Osteoblast (primary cell): ENCODE data around the gene TAC4. TPM values are rescaled to one million over a fixed set of nuclear protein-coding genes. Genes with fewer than 3 reads are reported as not detected.
A peak's percentile ranks its signal among the peaks of the same experiment; 100 is the strongest.

Experiments used
- DNase-seq: peaks from one replicate; pipeline ENCODE4 v3.0.0; 2011; ENCODE audit warnings: low spot score, mixed read lengths; ENCODE audit not compliant: insufficient read length; ENCODE audit errors: missing footprints
- H2AFZ ChIP-seq: 2 replicates; pipeline ENCODE4 v1.6.0; 2011; ENCODE audit warnings: mild to moderate bottlenecking, low read length
- H3K27ac ChIP-seq: 2 replicates; pipeline ENCODE4 v1.5.1; 2011; ENCODE audit warnings: mild to moderate bottlenecking, low read depth, low read length, moderate library complexity
- H3K27me3 ChIP-seq: 2 replicates; pipeline ENCODE4 v1.6.0; 2012; ENCODE audit warnings: mild to moderate bottlenecking, control low read depth, inconsistent platforms, low read length, moderate library complexity; ENCODE audit not compliant: insufficient read depth
- H3K36me3 ChIP-seq: 2 replicates; pipeline ENCODE4 v1.5.1; 2011; ENCODE audit warnings: mild to moderate bottlenecking, low read length, control low read depth, moderate library complexity; ENCODE audit not compliant: insufficient read depth
- H3K4me1 ChIP-seq: 2 replicates; pipeline ENCODE4 v1.5.1; 2011; ENCODE audit warnings: mild to moderate bottlenecking, low read length, control low read depth, moderate library complexity; ENCODE audit not compliant: insufficient read depth
- H3K4me2 ChIP-seq: 2 replicates; pipeline ENCODE4 v1.6.0; 2011; ENCODE audit warnings: mild to moderate bottlenecking, low read length; ENCODE audit not compliant: insufficient read depth
- H3K4me3 ChIP-seq: fragments of 200-600 bp; sonication (generic); 3 replicates; pipeline ENCODE4 v1.5.1; 2012; ENCODE audit warnings: mild to moderate bottlenecking, low read length, inconsistent platforms; ENCODE audit not compliant: insufficient read depth
- H3K79me2 ChIP-seq: 2 replicates; pipeline ENCODE4 v1.6.0; 2012; ENCODE audit warnings: mild to moderate bottlenecking, low read length, control low read depth, inconsistent platforms; ENCODE audit not compliant: insufficient read depth
- H3K9me3 ChIP-seq: 2 replicates; pipeline ENCODE4 v1.5.1; 2011; ENCODE audit warnings: low read depth, low read length, control low read depth
- H4K20me1 ChIP-seq: 2 replicates; pipeline ENCODE4 v1.6.0; 2012; ENCODE audit warnings: mild to moderate bottlenecking, low read length, control low read depth; ENCODE audit not compliant: insufficient read depth
- CTCF ChIP-seq: IDR thresholded peaks from 2 replicates; pipeline ENCODE4 v1.5.1; 2011; ENCODE audit warnings: mild to moderate bottlenecking, low read depth, low read length, moderate library complexity; ENCODE audit errors: extremely low read depth
- total RNA-seq: library from RNA; depleted of rRNA; stranded (reverse); fragments of >200 nt; gene quantifications from 2 replicates; pipeline ENCODE4 v1.2.3, GENCODE V29; 2012

Gene TAC4
- total RNA-seq, 1 donor = not detected

- H3K4me1 ChIP-seq = peaks cover 27% of the 10 kb centered on the region
- no peaks in the 10 kb centered on the region for H3K9me3 ChIP-seq
- H3K79me2 ChIP-seq = peaks cover 52% of the 10 kb centered on the region
- peaks cover 35% of the 10 kb centered on the region for H4K20me1 ChIP-seq
- H2AFZ ChIP-seq = no peak overlapping the region
- DNase-seq = no peak
- TF ChIP-seq CTCF = no peak
- H3K27me3 ChIP-seq = no peaks in the 10 kb centered on the region
- peak overlapping the region; percentile 27 for H3K27ac ChIP-seq
- peak overlapping the region; percentile 90 for H3K4me3 ChIP-seq
- peaks cover 25% of the 10 kb centered on the region for H3K36me3 ChIP-seq
- H3K4me2 ChIP-seq = peak overlapping the region; percentile 91
Observed at GRCh38 chr17:49789243-49789578, 58.7 kb downstream of the TAC4 start.

GRCh38 chr17:49788478-49789242 lies 59.2 kb downstream of the TAC4 start, which contains the start of gene KAT7:
KAT7 (plus strand) TSS chr17:49788681; CDS start chr17:49788835, 154 bp downstream.
- H3K4me1 ChIP-seq = peaks cover 30% of the 10 kb centered on the region
- H3K27ac ChIP-seq = peak within 1 kb of the TSS; percentile 96
- peak within 1 kb of the TSS; percentile 87 for H2AFZ ChIP-seq
- TF ChIP-seq CTCF = no peak
- H3K9me3 ChIP-seq = no peaks in the 10 kb centered on the region
- peak within 1 kb of the TSS; percentile 94 for H3K4me2 ChIP-seq
- peaks cover 46% of the 10 kb centered on the region for H3K79me2 ChIP-seq
- peak; percentile 98 for DNase-seq
- H4K20me1 ChIP-seq = peaks cover 35% of the 10 kb centered on the region
- H3K36me3 ChIP-seq = peaks cover 25% of the 10 kb centered on the region
- no peaks in the 10 kb centered on the region for H3K27me3 ChIP-seq
- peak within 1 kb of the TSS; percentile 90 for H3K4me3 ChIP-seq

Other genes with a start within 250 kb of the TAC4 start
- gene SPOP, start 170.0 kb downstream of the TAC4 start, total RNA-seq = 55.7 and 61.6 TPM in 2 replicates
- 43.6 and 48.1 TPM in 2 replicates for gene SLC35B1, start 140.1 kb downstream of the TAC4 start, total RNA-seq
- 5.3 and 8.7 TPM in 2 replicates for gene FAM117A, start 83.9 kb downstream of the TAC4 start, total RNA-seq
- gene KAT7, start 59.4 kb downstream of the TAC4 start, total RNA-seq = 50.7 and 51.4 TPM in 2 replicates
- gene DLX4, start 121.1 kb upstream of the TAC4 start, total RNA-seq = under 0.01 TPM in 1 of 2 replicates, not detected in the other
- gene DLX3, start 147.2 kb upstream of the TAC4 start, total RNA-seq = 0.59 and 1.1 TPM in 2 replicates
- gene ITGA3, start 208.0 kb upstream of the TAC4 start, total RNA-seq = 73.4 and 81.4 TPM in 2 replicates
- 43.4 and 54.8 TPM in 2 replicates for gene PDK2, start 247.3 kb upstream of the TAC4 start, total RNA-seq